ENCODE measurements around the gene UNC13B. TPM values are rescaled to one million over a fixed set of nuclear protein-coding genes. Genes with fewer than 3 reads are reported as not detected.

UNC13B gene
- total RNA-seq, 1 donor from 2014 or later, result 30.5 TPM

DNA sequence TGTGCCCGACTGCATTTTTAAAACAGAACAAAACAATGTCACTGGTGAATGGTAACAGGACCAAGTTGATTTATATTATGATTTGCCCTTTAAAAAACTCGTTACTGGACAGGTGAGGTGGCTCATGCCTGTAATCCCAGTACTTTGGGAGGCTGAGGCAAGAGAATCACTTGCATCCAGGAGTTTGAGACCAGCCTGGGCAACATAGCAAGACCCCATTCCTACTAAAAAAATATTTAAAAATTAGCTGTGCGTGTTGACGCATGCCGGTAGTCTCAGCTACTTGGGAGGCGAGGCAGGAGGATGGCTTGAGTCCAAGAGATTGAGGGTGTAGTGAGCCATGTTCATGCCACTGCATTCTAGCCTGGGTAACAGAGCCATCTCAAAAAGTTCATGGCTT lies 7.2 kb downstream of the UNC13B start:
- Mint-ChIP-seq H3K27ac (ENCODE audit: unreplicated experiment) (no peak overlapping the region), H3K27me3 (ENCODE audit: low read depth, unreplicated experiment) (no peaks in the 10 kb centered on the region), H3K4me3 (ENCODE audit: unreplicated experiment) (no peak overlapping the region), H3K4me1 (ENCODE audit: low read depth, unreplicated experiment) (peaks cover 15% of the 10 kb centered on the region), H3K9me3 (ENCODE audit: unreplicated experiment) (no peaks in the 10 kb centered on the region), H3K36me3 (ENCODE audit: low read depth, unreplicated experiment) (peaks cover 4% of the 10 kb centered on the region)
- Histone ChIP-seq H3K27ac (ENCODE audit: low read depth, low read length) (no peak overlapping the region), H3K79me2 (ENCODE audit: insufficient read depth, low read length) (no peaks in the 10 kb centered on the region), H3K4me2 (ENCODE audit: low read length) (no peak overlapping the region), H3K4me1 (ENCODE audit: insufficient read depth, low read length) (peaks cover 6% of the 10 kb centered on the region), H3K27me3 (ENCODE audit: insufficient read depth, low read length) (no peaks in the 10 kb centered on the region), H4K20me1 (ENCODE audit: insufficient read depth, low read length) (no peaks in the 10 kb centered on the region), H3K9ac (ENCODE audit: low read length) (no peak overlapping the region), H3K9me3 (ENCODE audit: insufficient read depth, low read depth, low read length) (no peaks in the 10 kb centered on the region), H3K4me3 (ENCODE audit: insufficient read depth, low read depth, low read length) (no peak overlapping the region), H3K36me3 (ENCODE audit: insufficient read depth, low read length) (no peaks in the 10 kb centered on the region), H2AFZ (ENCODE audit: low read depth, low read length) (no peak overlapping the region)
- FAIRE-seq, result no peak
- DNase-seq (ENCODE audit: low read depth), result no peak
- TF ChIP-seq EZH2 (IDR thresholded peaks at IDR 0.05; ENCODE audit: insufficient read depth, low read length), result no peak
- TF ChIP-seq, protein P1, sequence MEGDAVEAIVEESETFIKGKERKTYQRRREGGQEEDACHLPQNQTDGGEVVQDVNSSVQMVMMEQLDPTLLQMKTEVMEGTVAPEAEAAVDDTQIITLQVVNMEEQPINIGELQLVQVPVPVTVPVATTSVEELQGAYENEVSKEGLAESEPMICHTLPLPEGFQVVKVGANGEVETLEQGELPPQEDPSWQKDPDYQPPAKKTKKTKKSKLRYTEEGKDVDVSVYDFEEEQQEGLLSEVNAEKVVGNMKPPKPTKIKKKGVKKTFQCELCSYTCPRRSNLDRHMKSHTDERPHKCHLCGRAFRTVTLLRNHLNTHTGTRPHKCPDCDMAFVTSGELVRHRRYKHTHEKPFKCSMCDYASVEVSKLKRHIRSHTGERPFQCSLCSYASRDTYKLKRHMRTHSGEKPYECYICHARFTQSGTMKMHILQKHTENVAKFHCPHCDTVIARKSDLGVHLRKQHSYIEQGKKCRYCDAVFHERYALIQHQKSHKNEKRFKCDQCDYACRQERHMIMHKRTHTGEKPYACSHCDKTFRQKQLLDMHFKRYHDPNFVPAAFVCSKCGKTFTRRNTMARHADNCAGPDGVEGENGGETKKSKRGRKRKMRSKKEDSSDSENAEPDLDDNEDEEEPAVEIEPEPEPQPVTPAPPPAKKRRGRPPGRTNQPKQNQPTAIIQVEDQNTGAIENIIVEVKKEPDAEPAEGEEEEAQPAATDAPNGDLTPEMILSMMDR (IDR thresholded peaks at IDR 0.05; ENCODE audit: insufficient read depth, low read depth, low read length), result no peak

DNA sequence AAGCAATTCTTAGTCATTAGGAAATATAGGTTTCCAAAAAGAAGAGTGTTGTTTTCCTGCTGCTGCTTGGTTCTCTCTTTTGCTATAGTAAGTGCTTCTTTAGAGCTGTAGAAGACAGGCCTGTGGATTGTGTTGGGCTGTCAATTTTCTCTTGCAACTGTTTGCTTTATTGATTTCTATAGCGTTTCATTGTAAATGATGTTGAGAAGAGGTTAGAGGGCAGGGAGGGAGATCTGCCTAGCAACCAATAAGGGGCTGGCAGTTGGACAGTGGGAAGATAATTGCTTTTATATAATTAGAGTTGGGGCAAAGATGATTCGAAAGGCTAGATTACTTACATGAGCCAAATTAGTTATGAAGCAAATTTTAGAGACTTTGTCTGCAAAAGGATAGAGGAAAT lies 11.1 kb downstream of the UNC13B start:
- Histone ChIP-seq H3K27ac (ENCODE audit: low read depth, low read length) (no peak overlapping the region), H3K4me3 (ENCODE audit: insufficient read depth, low read depth, low read length) (no peak overlapping the region), H2AFZ (ENCODE audit: low read depth, low read length) (no peak overlapping the region), H3K9ac (ENCODE audit: low read length) (no peak overlapping the region), H3K79me2 (ENCODE audit: insufficient read depth, low read length) (no peaks in the 10 kb centered on the region), H3K27me3 (ENCODE audit: insufficient read depth, low read length) (no peaks in the 10 kb centered on the region), H3K36me3 (ENCODE audit: insufficient read depth, low read length) (no peaks in the 10 kb centered on the region), H3K9me3 (ENCODE audit: insufficient read depth, low read depth, low read length) (no peaks in the 10 kb centered on the region), H3K4me1 (ENCODE audit: insufficient read depth, low read length) (no peaks in the 10 kb centered on the region), H4K20me1 (ENCODE audit: insufficient read depth, low read length) (no peaks in the 10 kb centered on the region), H3K4me2 (ENCODE audit: low read length) (no peak overlapping the region)
- DNase-seq (ENCODE audit: low read depth), result no peak
- H3K9me3 Mint-ChIP-seq (ENCODE audit: unreplicated experiment), result no peaks in the 10 kb centered on the region
- H3K27me3 Mint-ChIP-seq (ENCODE audit: low read depth, unreplicated experiment), result no peaks in the 10 kb centered on the region
- H3K4me1 Mint-ChIP-seq (ENCODE audit: low read depth, unreplicated experiment), result peaks cover 5% of the 10 kb centered on the region
- H3K27ac Mint-ChIP-seq (ENCODE audit: unreplicated experiment), result no peak overlapping the region
- FAIRE-seq, result no peak
- no peak overlapping the region for H3K4me3 Mint-ChIP-seq (ENCODE audit: unreplicated experiment)
- H3K36me3 Mint-ChIP-seq (ENCODE audit: low read depth, unreplicated experiment), result peaks cover 4% of the 10 kb centered on the region
- TF ChIP-seq EZH2 (IDR thresholded peaks at IDR 0.05; ENCODE audit: insufficient read depth, low read length), result no peak
- TF ChIP-seq, protein P1 (IDR thresholded peaks at IDR 0.05; ENCODE audit: insufficient read depth, low read depth, low read length), result no peak

DNA sequence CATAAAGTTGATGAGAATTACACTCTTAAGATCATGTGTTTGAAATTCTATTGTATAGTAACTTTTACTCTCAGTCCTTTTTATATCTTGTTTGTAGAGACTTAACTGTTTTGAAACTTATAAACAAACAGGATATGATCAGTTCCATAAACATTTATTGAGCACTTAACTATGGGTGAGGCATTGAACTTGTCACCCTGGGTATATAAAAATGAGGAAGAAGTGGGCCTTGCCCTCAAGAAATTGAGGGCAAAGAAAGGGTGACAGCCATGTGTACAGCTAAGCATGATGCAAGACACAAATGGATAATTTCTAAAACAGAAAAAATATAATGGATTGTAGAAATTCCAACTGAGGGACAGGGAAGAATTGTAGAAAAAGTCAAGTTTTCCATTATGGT lies 15.7 kb downstream of the UNC13B start:
- no peak overlapping the region for H3K27ac Mint-ChIP-seq (ENCODE audit: unreplicated experiment)
- H3K9me3 Mint-ChIP-seq (ENCODE audit: unreplicated experiment), result peaks cover 5% of the 10 kb centered on the region
- FAIRE-seq (no peak), DNase-seq (ENCODE audit: low read depth) (no peak)
- Histone ChIP-seq H3K9me3 (ENCODE audit: insufficient read depth, low read depth, low read length) (no peaks in the 10 kb centered on the region), H3K9ac (ENCODE audit: low read length) (no peak overlapping the region), H4K20me1 (ENCODE audit: insufficient read depth, low read length) (peaks cover 2% of the 10 kb centered on the region), H3K27me3 (ENCODE audit: insufficient read depth, low read length) (no peaks in the 10 kb centered on the region), H3K4me3 (ENCODE audit: insufficient read depth, low read depth, low read length) (no peak overlapping the region), H3K36me3 (ENCODE audit: insufficient read depth, low read length) (no peaks in the 10 kb centered on the region), H2AFZ (ENCODE audit: low read depth, low read length) (no peak overlapping the region), H3K27ac (ENCODE audit: low read depth, low read length) (no peak overlapping the region), H3K4me2 (ENCODE audit: low read length) (no peak overlapping the region), H3K4me1 (ENCODE audit: insufficient read depth, low read length) (no peaks in the 10 kb centered on the region), H3K79me2 (ENCODE audit: insufficient read depth, low read length) (no peaks in the 10 kb centered on the region)
- H3K4me1 Mint-ChIP-seq (ENCODE audit: low read depth, unreplicated experiment), result peaks cover 4% of the 10 kb centered on the region
- H3K36me3 Mint-ChIP-seq (ENCODE audit: low read depth, unreplicated experiment), result peaks cover 1% of the 10 kb centered on the region
- TF ChIP-seq EZH2 (IDR thresholded peaks at IDR 0.05; ENCODE audit: insufficient read depth, low read length), result no peak
- H3K4me3 Mint-ChIP-seq (ENCODE audit: unreplicated experiment), result no peak overlapping the region
- H3K27me3 Mint-ChIP-seq (ENCODE audit: low read depth, unreplicated experiment), result no peaks in the 10 kb centered on the region

Data from astrocyte (in vitro differentiated cells and primary cell).